IPS-11a (cell line): ENCODE results near the gene PEMT.

Experiments
- H3K4me3 ChIP-seq: one replicate; pipeline ENCODE4 v1.5.1; 2013; ENCODE audit warnings: low read depth, low read length, control low read depth

PEMT gene

GRCh38 chr17:17505151-17505550 is 86.4 kb downstream of the PEMT start:
- no peak overlapping the region for H3K4me3 ChIP-seq

GRCh38 chr17:17504341-17505140 is 87.0 kb downstream of the PEMT start:
- no peak overlapping the region for H3K4me3 ChIP-seq

- H3K4me3 ChIP-seq, result no peak overlapping the region
Measured at GRCh38 chr17:17503566-17504130, 87.9 kb downstream of the PEMT start.

GRCh38 chr17:17502741-17503565 is 88.6 kb downstream of the PEMT start:
- H3K4me3 ChIP-seq, result no peak overlapping the region

- H3K4me3 ChIP-seq, result no peak overlapping the region
Measured at GRCh38 chr17:17500999-17501605, 90.4 kb downstream of the PEMT start.

- no peak overlapping the region for H3K4me3 ChIP-seq
Measured at GRCh38 chr17:17499402-17500145, 91.9 kb downstream of the PEMT start.

- no peak overlapping the region for H3K4me3 ChIP-seq
Measured at GRCh38 chr17:17498606-17499301, 92.8 kb downstream of the PEMT start.

- no peak overlapping the region for H3K4me3 ChIP-seq
Measured at GRCh38 chr17:17497845-17498520, 93.5 kb downstream of the PEMT start.

GRCh38 chr17:17497065-17497844 is 94.3 kb downstream of the PEMT start:
- H3K4me3 ChIP-seq, result no peak overlapping the region

GRCh38 chr17:17496189-17497064 is 95.1 kb downstream of the PEMT start, which contains the start of gene RASD1:
RASD1 (minus strand) TSS chr17:17496395; CDS start chr17:17496181, 214 bp downstream.
- H3K4me3 ChIP-seq, result peak within 1 kb of the TSS; percentile 58

GRCh38 chr17:17495536-17496188 is 95.8 kb downstream of the PEMT start:
- peak overlapping the region; percentile 54 for H3K4me3 ChIP-seq

GRCh38 chr17:17494870-17495535 is 96.5 kb downstream of the PEMT start:
- H3K4me3 ChIP-seq, result peak overlapping the region; percentile 31

- H3K4me3 ChIP-seq, result peak overlapping the region; percentile 31
Measured at GRCh38 chr17:17494499-17494869, 97.0 kb downstream of the PEMT start.

- no peak overlapping the region for H3K4me3 ChIP-seq
Measured at GRCh38 chr17:17493986-17494466, 97.5 kb downstream of the PEMT start.

GRCh38 chr17:17493249-17493985 is 98.1 kb downstream of the PEMT start:
- H3K4me3 ChIP-seq, result no peak overlapping the region

GRCh38 chr17:17492571-17492970 is 98.9 kb downstream of the PEMT start:
- H3K4me3 ChIP-seq, result no peak overlapping the region
